Endothelial cell of umbilical vein (primary cell): ENCODE data around the gene PLEKHG4B. TPM values are rescaled to one million over a fixed set of nuclear protein-coding genes. Genes with fewer than 3 reads are reported as not detected.

Experiments used
- BruUV-seq: library from RNA; stranded (reverse); fragments of 400-500 nt; replicated peaks from 2 replicates; lab custom pipeline; 2021; lab: Mats Ljungman, UMichigan
- CTCF ChIA-PET: fragments of 300-600, 350-600 bp; sonication (Branson Sonifier 250); formaldehyde crosslinking; loops from one replicate; lab custom pipeline; 2021; ENCODE audit warnings: antibody characterized with exemption, inconsistent platforms; lab: Charles Lee
- POLR2A ChIA-PET: fragments of 300-600, 350-600 bp; sonication (Branson Sonifier 250); formaldehyde crosslinking; loops from one replicate; lab custom pipeline; 2021; ENCODE audit warnings: antibody characterized with exemption, inconsistent platforms; lab: Charles Lee
- DNase-seq: peaks from one replicate; pipeline ENCODE4 v3.0.0-alpha.2; 2011; ENCODE audit warnings: low read depth, low spot score
- FAIRE-seq: peaks from 2 replicates; lab custom pipeline; 2011; peaks lifted over from hg19 to GRCh38; lab: Jason Lieb, UNC
- H2AFZ ChIP-seq: 2 replicates; pipeline ENCODE4 v1.6.0; 2012; ENCODE audit warnings: low read depth, low read length, control low read depth, inconsistent platforms
- H3K27ac ChIP-seq: 2 replicates; pipeline ENCODE4 v1.5.1; 2011; ENCODE audit warnings: low read depth, mild to moderate bottlenecking, control low read depth, low read length, moderate library complexity; ENCODE audit not compliant: insufficient read depth
- H3K27me3 ChIP-seq, 2 experiments: 2 replicates each; pipeline versions ENCODE4 v1.6.0 to v1.6.1; 2011; ENCODE audit warnings: low read length in 2 of 2, mixed read lengths in 1 of 2; ENCODE audit not compliant: control insufficient read depth in 2 of 2, insufficient read depth in 2 of 2
- H3K36me3 ChIP-seq, 2 experiments: 2 replicates in 1 of 2; 3 replicates in 1 of 2; pipeline ENCODE4 v1.5.1; 2011; ENCODE audit warnings: low read length in 2 of 2, mild to moderate bottlenecking in 1 of 2, moderate library complexity in 1 of 2; ENCODE audit not compliant: control insufficient read depth in 2 of 2, insufficient read depth in 2 of 2; ENCODE audit errors: extremely low read depth in 1 of 2
- H3K4me1 ChIP-seq: 3 replicates; pipeline ENCODE4 v1.5.1; 2011; ENCODE audit warnings: mild to moderate bottlenecking, low read length; ENCODE audit not compliant: control insufficient read depth, insufficient read depth; ENCODE audit errors: extremely low read depth
- H3K4me2 ChIP-seq: 2 replicates; pipeline ENCODE4 v1.6.1; 2011; ENCODE audit warnings: low read length, control low read depth, mixed read lengths; ENCODE audit not compliant: insufficient read depth
- H3K4me3 ChIP-seq, 3 experiments: fragments of 200-600 bp in 1 of 3; sonication (generic), shearing (Covaris generic) in 1 of 3; replicated peaks in 1 of 3; 2 replicates each; pipeline ENCODE4 v1.5.1; 2011 to 2016; ENCODE audit warnings: control low read depth in 3 of 3, low read length in 3 of 3, mild to moderate bottlenecking in 2 of 3, inconsistent platforms in 1 of 3, low read depth in 1 of 3, moderate library complexity in 1 of 3; ENCODE audit not compliant: insufficient read depth in 1 of 3
- H3K79me2 ChIP-seq: 2 replicates; pipeline ENCODE4 v1.6.0; 2012; ENCODE audit warnings: low read length, inconsistent platforms; ENCODE audit not compliant: control insufficient read depth, insufficient read depth
- H3K9ac ChIP-seq: replicated peaks from 2 replicates; pipeline ENCODE3; 2011; ENCODE audit warnings: low read length, control low read depth; ENCODE audit not compliant: insufficient read depth; ENCODE audit errors: extremely low read depth
- H3K9me1 ChIP-seq: replicated peaks from 3 replicates; pipeline ENCODE4 v1.6.0; 2011; ENCODE audit warnings: mild to moderate bottlenecking, low read length; ENCODE audit not compliant: control insufficient read depth, insufficient read depth; ENCODE audit errors: extremely low read depth
- H3K9me3 ChIP-seq: replicated peaks from 2 replicates; pipeline ENCODE4 v1.5.1; 2012; ENCODE audit warnings: low read length, inconsistent platforms; ENCODE audit not compliant: control insufficient read depth, insufficient read depth
- H4K20me1 ChIP-seq: replicated peaks from 2 replicates; pipeline ENCODE3; 2011; ENCODE audit warnings: mild to moderate bottlenecking, low read length; ENCODE audit not compliant: control insufficient read depth, insufficient read depth; ENCODE audit errors: extremely low read depth
- EZH2 ChIP-seq: IDR thresholded peaks from 2 replicates; pipeline ENCODE4 v1.6.1; 2012; ENCODE audit warnings: borderline replicate concordance, low read depth, mild to moderate bottlenecking, moderate library complexity, low read length, inconsistent platforms; ENCODE audit not compliant: severe bottlenecking
- FOS ChIP-seq: IDR thresholded peaks from 2 replicates; pipeline ENCODE4 v1.6.1; 2011; ENCODE audit warnings: mild to moderate bottlenecking, low read length, moderate library complexity, borderline replicate concordance; ENCODE audit not compliant: insufficient read depth
- GATA2 ChIP-seq: IDR thresholded peaks from 2 replicates; pipeline ENCODE4 v1.7.0; 2011; ENCODE audit warnings: low read depth, mild to moderate bottlenecking, moderate library complexity, mixed read lengths, low read length; ENCODE audit not compliant: insufficient read length, insufficient read depth
- JUN ChIP-seq: IDR thresholded peaks from 2 replicates; pipeline ENCODE4 v1.6.1; 2011; ENCODE audit warnings: borderline replicate concordance, low read depth; ENCODE audit not compliant: insufficient read length, insufficient read depth
- MYC ChIP-seq: IDR thresholded peaks from one replicate; pipeline ENCODE4 v1.6.1; 2011; ENCODE audit warnings: mild to moderate bottlenecking, low read depth, low read length
- POLR2A ChIP-seq: IDR thresholded peaks from 2 replicates; pipeline ENCODE4 v1.6.1; 2012; ENCODE audit warnings: low read depth, mild to moderate bottlenecking, control low read depth, low read length
- POLR2AphosphoS5 ChIP-seq: IDR thresholded peaks from 2 replicates; pipeline ENCODE4 v1.6.1; 2012; ENCODE audit warnings: low read depth, mild to moderate bottlenecking, control low read depth, low read length, moderate library complexity; ENCODE audit not compliant: insufficient read depth
- dilution Hi-C: fragments of 300-500 bp; cut with MboI; formaldehyde crosslinking; loops from one replicate; pipeline ENCODE4 v1.15.0; 2019; ENCODE audit warnings: low sequenced_read_pairs; ENCODE audit not compliant: extremely low pct_ligation_motif_present
- intact Hi-C: fragments of 100-400 bp; cut with micrococcal nuclease; formaldehyde crosslinking; loops from one replicate; pipeline ENCODE4 v1.10.0; 2022
- polyA plus RNA-seq, 4 experiments: library from polyadenylated mRNA; depleted of rRNA in 3 of 4; stranded (reverse) in 3 of 4; unstranded in 1 of 4; fragments of >200 nt; gene quantifications; 2 replicates each; pipeline versions ENCODE4 v1.2.1 to v1.2.3, GENCODE V29; 2011 to 2012; ENCODE audit warnings: missing spikeins in 1 of 4
- total RNA-seq: library from RNA; stranded (reverse); gene quantifications from 2 replicates; pipeline ENCODE4 v1.2.3, GENCODE V29; 2021
- TF ChIP-seq, protein P1 (sequence below), 2 donors: IDR thresholded peaks; 1 replicate in 1 of 2; 2 replicates in 1 of 2; pipeline ENCODE4 v1.5.1; 2011; ENCODE audit warnings: low read length in 2 of 2, mild to moderate bottlenecking in 2 of 2, moderate library complexity in 2 of 2, control low read depth in 1 of 2, inconsistent platforms in 1 of 2, low read depth in 1 of 2; ENCODE audit not compliant: insufficient read depth in 1 of 2; ENCODE audit errors: extremely low read depth in 1 of 2
- TF ChIP-seq, protein P2 (sequence below): IDR thresholded peaks from 2 replicates; pipeline ENCODE4 v1.6.1; 2011; ENCODE audit not compliant: insufficient read depth, insufficient read length

PLEKHG4B gene
- total and polyA plus RNA-seq, 2 donors (not counting 3 experiments of a cell fraction or from before 2014, with no cell fraction given), result not detected

- TF ChIP-seq EZH2 (no peak), POLR2A (no peak), MYC (no peak), JUN (no peak), GATA2 (no peak), POLR2AphosphoS5 (no peak), FOS (no peak)
- TF ChIP-seq, protein P1, sequence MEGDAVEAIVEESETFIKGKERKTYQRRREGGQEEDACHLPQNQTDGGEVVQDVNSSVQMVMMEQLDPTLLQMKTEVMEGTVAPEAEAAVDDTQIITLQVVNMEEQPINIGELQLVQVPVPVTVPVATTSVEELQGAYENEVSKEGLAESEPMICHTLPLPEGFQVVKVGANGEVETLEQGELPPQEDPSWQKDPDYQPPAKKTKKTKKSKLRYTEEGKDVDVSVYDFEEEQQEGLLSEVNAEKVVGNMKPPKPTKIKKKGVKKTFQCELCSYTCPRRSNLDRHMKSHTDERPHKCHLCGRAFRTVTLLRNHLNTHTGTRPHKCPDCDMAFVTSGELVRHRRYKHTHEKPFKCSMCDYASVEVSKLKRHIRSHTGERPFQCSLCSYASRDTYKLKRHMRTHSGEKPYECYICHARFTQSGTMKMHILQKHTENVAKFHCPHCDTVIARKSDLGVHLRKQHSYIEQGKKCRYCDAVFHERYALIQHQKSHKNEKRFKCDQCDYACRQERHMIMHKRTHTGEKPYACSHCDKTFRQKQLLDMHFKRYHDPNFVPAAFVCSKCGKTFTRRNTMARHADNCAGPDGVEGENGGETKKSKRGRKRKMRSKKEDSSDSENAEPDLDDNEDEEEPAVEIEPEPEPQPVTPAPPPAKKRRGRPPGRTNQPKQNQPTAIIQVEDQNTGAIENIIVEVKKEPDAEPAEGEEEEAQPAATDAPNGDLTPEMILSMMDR (IDR thresholded peaks at IDR 0.05; ENCODE audit: extremely low read depth in 1 of 2, insufficient read depth in 1 of 2, low read depth in 1 of 2, low read length in 2 of 2), result no peak
- TF ChIP-seq, protein P2, sequence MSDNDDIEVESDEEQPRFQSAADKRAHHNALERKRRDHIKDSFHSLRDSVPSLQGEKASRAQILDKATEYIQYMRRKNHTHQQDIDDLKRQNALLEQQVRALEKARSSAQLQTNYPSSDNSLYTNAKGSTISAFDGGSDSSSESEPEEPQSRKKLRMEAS, result no peak
- POLR2A ChIA-PET, result interaction anchor here (1.1 to 1.4 kb wide), 2 partner anchors 30 to 52 kb away, joined by 3 read pairs; partner anchors contain the start of gene PDCD6
- Histone ChIP-seq H3K4me2 (peak overlapping the region; percentile 99), H3K27me3 (no peaks in the 10 kb centered on the region), H3K9me3 (no peaks in the 10 kb centered on the region), H4K20me1 (peaks cover 5% of the 10 kb centered on the region), H3K36me3 (no peaks in the 10 kb centered on the region), H3K27ac (peak overlapping the region; percentile 70), H3K4me1 (peaks cover 44% of the 10 kb centered on the region), H3K79me2 (peaks cover 66% of the 10 kb centered on the region), H3K9me1 (no peaks in the 10 kb centered on the region), H3K4me3 (peak overlapping the region; percentile 86 to 95 (median 94)), H2AFZ (peak overlapping the region; percentile 50), H3K9ac (peak overlapping the region; percentile 79)
- no TSS peak for BruUV-seq
- CTCF ChIA-PET, result interaction anchor here (1.0 to 3.5 kb wide), 8 partner anchors 11 to 228 kb away, joined by 3 to 36 read pairs (median 3); no protein-coding TSS in a partner anchor
- dilution Hi-C loops (no loop called here), intact Hi-C loops (loop anchor here (1.0 to 2.0 kb wide), 3 partner anchors 30 to 92 kb away; partner anchors contain the start of gene PDCD6)
- FAIRE-seq (no peak), DNase-seq (peak; percentile 56)
Measured at GRCh38 chr5:218457-219291, 126.7 kb downstream of the PLEKHG4B start.
